Hematopoietic multipotent progenitor cell treated with erythropoietin and hydrocortisone succinate and interleukin-3 and kit ligand, for 17 days (in vitro differentiated cells): ENCODE measurements around the gene DIP2C.
"Not testable (repeated sequence)": the region's sequence is repeated elsewhere in the genome, so short reads cannot be mapped to it uniquely, and the experiment has no call there.

Source experiments
- DNase-seq: peaks from one replicate; pipeline ENCODE4 v3.0.0-alpha.2; 2015; ENCODE audit warnings: low spot score

DIP2C gene

GRCh38 chr10:275680-276079 is 413.8 kb downstream of the DIP2C start:
- DNase-seq, result no peak

DNA sequence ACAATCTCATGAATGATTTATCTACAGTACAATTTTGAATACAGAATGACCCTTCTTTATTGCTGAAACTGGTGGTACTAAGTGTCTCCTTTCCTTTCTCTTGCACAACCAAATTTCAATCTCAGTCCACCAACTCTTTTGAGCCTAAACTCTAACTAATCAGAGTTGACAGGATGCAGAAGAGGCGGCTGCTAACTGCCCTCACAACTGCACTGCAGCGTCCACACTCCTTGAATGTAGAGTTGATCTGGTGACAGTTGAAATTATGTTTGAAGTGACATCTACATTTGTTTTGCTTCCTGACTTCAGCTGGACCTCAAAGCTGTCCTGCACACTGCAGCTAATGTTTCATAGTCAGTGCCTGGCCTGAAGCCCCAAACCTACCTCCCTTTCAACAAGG is 414.6 kb downstream of the DIP2C start:
- no peak for DNase-seq

DNA sequence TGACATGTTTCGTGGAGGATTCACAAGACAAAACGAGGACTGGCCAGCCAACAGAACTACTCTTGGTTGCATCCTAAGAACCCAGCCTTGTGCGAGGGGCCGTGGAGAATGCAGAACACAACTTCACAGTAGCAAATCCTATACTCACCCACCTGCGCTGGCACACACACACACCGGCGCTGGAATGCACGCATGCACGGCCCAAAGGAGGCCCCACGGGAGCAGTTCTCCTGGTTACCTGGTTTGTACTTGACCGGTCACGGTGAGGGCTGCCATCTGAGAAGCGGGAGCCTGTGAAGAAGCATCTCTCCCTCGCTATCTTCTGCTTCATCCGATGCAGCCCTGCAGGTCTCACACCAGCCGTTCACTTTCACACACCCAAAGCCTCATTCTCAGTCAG is 416.4 kb downstream of the DIP2C start:
- DNase-seq, result no peak

- DNase-seq, result no peak
These were observed 417.7 kb downstream of the DIP2C start for GRCh38 chr10:271722-272121.

DNA sequence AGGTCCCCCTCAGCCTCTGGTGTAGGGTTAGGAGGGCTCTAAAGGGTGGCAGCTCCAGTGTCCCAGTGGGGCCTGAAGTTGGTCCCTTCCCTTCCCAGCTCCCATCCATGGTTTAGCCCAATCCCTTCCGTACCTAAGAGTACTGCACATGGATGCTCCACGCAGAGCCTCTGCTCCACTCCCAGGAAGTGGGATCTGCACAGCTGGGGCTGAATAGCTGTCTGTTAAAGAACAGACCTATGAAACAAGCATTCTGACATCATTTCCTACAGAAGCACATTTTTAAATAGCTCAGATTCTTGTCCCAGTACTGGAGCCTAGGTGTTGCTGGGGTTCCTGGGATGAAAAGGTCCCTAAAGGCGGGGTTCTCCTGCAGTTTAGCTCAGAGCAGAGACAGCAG is 418.3 kb downstream of the DIP2C start:
- DNase-seq, result no peak

GRCh38 chr10:269440-270074 is 419.9 kb downstream of the DIP2C start:
- no peak for DNase-seq

DNA sequence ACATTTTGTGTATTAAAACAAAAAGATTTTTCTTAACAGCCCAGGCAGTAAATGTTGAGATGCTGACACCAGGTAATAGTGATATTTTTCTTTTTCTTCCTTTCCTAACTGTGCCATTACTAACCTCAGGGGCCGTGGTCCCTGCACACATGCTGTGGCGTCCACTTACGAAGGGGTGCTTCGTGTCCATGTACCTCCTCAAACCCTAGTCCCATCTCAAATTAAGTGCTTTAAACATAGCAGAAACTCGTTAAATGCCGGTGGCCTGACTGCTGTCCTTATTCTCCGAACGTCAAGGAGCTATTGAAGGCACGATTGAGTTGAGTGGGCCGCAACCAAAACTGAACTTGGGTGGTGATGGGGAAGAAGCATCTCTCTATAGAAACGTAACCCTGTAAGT is 421.8 kb downstream of the DIP2C start:
- no peak for DNase-seq

GRCh38 chr10:266974-267425 is 422.5 kb downstream of the DIP2C start:
- DNase-seq, result no peak

GRCh38 chr10:265816-266588 is 423.5 kb downstream of the DIP2C start:
- DNase-seq, result not testable (repeated sequence)

DNA sequence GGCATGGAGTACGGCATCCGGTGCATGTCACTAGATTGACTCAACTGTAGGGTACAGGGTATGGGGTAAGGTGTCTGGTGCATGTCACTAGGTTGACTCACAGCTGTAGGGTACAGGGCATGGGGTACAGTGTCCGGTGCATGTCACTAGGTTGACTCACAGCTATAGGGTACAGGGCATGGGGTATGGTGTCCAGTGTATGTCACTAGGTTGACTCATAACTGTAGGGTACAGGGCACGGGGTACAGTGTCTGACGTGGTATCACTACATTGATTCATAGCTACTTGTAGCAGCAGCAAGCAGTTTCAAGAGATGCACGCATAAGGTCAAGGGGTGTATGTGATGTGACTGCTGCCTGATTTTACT is 424.4 kb downstream of the DIP2C start:
- DNase-seq, result not testable (repeated sequence)

DNA sequence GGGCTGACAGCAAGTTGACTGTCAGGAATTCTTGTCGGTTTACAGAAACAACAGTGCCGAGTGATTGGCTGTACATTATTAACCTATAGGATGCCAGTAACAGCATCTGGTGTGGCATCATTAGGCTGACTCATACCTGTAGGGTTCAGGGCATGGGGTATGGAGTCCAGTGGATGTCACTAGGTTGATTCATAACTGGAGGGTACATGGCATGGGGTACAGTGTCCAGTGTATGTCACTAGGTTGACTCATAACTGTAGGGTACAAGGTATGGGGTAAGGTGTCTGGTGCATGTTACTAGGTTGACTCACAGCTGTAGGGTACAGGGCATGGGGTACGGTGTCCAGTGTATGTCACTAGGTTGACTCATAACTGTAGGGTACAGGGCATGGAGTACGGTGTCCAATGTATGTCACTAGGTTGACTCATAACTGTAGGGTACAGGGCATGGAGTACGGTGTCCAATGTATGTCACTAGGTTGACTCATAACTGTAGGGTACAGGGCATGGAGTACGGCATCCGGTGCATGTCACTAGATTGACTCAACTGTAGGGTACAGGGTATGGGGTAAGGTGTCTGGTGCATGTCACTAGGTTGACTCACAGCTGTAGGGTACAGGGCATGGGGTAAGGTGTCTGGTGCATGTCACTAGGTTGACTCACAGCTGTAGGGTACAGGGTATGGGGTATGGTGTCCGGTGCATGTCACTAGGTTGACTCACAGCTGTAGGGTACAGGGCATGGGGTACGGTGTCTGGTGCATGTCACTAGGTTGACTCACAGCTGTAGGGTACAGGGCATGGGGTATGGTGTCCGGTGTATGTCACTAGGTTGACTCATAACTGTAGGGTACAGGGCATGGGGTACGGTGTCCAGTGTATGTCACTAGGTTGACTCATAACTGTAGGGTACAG is 425.1 kb downstream of the DIP2C start:
- not testable (repeated sequence) for DNase-seq

DNA sequence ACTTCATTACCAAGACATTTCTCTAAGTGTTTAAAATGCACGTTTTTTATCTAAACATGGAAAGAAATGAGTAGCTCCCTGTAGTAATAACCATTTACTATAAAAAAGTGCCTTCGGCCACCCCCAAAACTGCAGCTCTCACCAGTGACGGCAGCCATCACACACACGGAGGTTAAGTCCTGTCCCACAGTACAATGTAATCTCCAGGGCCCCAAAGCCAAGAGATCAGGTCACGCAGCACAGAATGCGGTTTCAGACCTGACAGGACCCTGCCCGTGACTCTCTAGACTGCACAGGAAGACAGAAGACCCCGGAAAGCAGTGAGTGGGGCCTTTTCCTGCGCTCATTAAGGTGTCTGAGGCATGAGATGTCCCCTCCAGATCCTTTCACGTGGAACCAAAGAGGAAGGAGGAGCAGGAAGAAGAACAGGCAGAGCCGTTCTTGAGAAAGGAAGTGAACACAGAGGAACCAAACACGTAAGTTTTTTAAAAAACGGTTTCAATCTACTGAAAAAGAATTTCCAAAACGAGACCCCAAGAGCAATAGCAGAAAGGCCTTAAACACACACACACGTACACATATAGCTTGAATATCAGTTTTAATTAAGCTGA is 428.5 kb downstream of the DIP2C start:
- no peak for DNase-seq

GRCh38 chr10:251982-252582 is 437.4 kb downstream of the DIP2C start:
- DNase-seq, result no peak

DNA sequence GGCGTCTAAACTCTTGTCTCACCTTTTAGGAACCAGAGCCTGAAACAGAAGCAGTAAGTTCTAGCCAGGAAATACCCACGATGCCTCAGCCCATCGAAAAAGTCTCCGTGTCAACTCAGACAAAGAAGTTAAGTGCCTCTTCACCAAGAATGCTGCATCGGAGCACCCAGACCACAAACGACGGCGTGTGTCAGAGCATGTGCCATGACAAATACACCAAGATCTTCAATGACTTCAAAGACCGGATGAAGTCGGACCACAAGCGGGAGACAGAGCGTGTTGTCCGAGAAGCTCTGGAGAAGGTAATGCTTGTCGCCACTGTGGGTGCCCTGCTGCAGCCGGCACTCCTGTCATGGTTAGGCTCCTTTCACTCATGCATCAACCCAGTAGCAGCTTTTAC is 441.2 kb downstream of the DIP2C start:
- no peak for DNase-seq

DNA sequence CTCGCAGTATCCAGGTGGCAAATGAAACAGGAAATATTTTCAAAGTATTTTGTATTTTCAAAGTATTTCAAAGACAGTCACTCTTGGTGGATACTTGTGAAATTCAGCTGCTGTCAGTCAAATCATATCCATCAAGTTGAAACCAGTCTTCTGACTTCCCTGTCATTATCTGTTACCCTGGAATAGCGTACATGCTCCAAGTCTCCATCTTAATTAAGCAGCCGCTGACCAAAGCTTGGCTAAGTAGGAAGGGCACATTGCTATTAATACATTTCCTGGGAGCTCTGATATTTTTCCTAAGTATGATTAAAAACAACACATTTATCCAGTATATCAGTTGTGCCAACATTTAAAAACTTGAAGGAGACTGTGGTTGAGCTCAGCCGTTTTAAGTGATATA is 442.0 kb downstream of the DIP2C start:
- DNase-seq, result no peak

DNA sequence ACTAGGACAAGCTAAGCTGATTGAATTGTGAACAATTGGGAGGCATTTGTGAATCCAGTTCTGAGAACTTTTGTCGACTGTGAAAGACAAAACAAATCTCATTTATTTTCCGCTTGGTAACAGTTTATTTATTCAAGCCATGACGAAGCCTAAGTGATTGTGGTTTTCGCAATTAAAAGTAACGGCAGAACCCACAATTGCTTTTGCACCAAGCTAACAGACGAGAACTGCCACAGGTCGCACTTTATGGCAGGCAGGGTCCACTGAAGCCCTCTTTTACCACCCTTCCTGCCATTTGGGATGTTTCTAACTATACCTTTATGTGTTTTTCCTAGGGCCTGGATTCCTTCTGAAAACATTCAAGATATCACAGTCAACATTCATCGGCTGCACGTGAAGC is 443.0 kb downstream of the DIP2C start:
- DNase-seq, result no peak

GRCh38 chr10:244227-244626 is 445.2 kb downstream of the DIP2C start:
- no peak for DNase-seq

- no peak for DNase-seq
These were observed 447.4 kb downstream of the DIP2C start for GRCh38 chr10:241966-242643.

DNA sequence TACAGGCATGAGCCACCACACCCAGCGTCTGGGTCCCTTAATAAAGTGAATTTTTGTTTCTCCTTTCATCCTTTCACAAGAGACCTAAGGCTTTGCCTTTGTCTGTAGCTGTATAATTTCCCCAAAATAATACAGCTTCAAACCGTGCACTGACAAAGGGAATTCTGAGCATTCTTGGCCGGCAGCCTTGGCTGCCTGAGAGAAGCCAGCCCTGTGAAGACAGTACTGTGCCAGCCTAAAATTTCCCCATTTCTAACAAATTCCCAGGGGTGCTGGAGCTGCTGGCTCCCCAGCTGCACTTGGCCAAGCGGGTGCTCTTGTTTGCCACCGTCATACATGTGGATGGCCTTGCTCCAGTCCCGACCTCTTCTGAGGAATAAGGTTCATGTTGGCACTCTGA is 448.0 kb downstream of the DIP2C start:
- no peak for DNase-seq

DNA sequence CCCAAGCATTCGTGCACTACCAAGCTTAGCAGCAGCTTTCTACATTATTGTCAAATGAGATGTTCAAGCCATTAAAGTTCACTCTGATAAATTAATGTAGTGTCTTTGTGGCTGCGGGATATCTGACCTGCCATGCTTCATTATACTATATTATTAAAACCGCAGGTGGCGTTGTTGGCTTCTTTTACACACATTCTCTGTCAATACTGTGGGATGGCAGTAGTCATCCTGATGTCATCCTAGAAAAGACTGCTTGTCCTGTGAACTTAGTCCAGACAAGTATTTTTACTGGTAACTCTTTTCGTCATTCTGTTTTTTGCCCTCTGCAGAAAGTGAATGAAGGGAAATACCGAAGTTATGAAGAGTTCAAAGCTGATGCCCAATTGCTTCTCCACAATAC is 450.4 kb downstream of the DIP2C start:
- no peak for DNase-seq

- no peak for DNase-seq
These were observed 453.6 kb downstream of the DIP2C start for GRCh38 chr10:235915-236314.
